Hematopoietic multipotent progenitor cell treated with erythropoietin and hydrocortisone succinate and interleukin-3 and kit ligand, for 8 days (in vitro differentiated cells): ENCODE data around the gene HES6.
"Not testable (repeated sequence)": the region's sequence is repeated elsewhere in the genome, so short reads cannot be mapped to it uniquely, and the experiment has no call there.

Experiments
- DNase-seq: peaks from one replicate; pipeline ENCODE4 v3.0.0-alpha.2; 2015

The HES6 gene, protein sequence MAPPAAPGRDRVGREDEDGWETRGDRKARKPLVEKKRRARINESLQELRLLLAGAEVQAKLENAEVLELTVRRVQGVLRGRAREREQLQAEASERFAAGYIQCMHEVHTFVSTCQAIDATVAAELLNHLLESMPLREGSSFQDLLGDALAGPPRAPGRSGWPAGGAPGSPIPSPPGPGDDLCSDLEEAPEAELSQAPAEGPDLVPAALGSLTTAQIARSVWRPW

DNA sequence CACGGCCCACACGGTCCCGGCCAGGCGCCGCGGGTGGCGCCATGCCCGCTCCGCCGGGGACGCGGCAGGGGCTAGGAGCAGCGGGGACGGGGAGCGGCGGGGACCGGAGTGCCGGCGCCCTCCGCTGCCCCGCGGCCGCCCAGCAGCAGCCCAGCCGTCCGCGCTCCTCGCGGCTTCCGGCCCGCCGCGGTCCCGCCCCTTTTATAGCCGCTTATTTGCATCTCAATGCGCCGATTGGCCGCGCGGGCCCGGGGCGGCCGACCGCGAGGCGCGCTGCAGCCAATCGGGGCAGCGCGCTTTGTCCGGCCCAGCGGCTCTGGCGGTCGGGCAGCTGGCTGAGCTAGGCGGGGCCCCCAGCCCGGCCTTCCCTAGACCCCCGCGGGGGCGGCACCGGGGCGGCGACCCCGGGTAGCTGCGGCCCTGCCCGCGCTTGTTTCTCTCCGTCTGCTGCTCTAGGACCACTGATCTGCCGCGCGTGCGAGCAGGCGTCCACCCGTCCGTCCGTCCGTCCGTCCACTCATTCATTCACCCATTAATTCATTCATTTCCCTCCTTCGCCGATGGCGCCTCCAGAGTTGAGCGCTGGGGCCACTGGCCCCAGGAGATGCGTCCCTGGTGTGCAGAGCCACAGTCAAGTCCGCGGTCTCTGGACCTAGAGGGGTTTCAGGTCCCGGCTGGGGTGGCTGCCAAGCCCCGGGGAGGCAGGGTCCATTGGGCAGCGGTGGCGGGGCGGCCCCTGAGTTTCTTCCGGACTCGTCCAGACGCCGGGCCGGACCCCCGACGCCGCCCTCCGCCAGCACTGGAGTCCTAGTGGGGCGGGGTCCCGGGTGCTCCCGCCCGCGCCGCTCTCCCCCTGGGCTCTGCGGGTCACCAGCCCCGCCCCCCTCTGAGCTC, at the start of gene HES6:
Gene HES6, minus strand, starts transcription at position 176 of the 894 bp plus-strand sequence. Its CDS starts 133 bp downstream, at position 43.
- DNase-seq = peak; percentile 89

DNA sequence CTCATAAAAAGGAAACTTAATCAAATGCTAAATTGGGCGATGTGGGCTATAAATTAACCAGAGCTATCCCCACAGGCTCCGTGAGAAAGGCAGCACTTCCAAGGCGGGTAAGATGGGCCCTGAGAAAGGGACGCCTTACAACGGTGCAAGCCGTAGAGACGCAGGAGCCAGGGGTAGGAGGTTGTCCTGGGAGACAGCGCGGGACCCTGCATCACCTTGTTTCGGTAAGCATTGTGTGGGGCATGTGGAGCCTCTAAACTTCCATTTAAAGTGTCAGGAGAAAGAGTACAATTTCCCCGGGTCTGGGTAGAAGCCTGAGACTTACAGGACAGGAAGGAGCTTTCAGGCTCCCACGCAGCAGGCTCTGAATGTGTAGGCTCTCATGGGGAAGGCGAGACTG, 49.7 kb upstream of the HES6 start:
- DNase-seq = no peak

DNA sequence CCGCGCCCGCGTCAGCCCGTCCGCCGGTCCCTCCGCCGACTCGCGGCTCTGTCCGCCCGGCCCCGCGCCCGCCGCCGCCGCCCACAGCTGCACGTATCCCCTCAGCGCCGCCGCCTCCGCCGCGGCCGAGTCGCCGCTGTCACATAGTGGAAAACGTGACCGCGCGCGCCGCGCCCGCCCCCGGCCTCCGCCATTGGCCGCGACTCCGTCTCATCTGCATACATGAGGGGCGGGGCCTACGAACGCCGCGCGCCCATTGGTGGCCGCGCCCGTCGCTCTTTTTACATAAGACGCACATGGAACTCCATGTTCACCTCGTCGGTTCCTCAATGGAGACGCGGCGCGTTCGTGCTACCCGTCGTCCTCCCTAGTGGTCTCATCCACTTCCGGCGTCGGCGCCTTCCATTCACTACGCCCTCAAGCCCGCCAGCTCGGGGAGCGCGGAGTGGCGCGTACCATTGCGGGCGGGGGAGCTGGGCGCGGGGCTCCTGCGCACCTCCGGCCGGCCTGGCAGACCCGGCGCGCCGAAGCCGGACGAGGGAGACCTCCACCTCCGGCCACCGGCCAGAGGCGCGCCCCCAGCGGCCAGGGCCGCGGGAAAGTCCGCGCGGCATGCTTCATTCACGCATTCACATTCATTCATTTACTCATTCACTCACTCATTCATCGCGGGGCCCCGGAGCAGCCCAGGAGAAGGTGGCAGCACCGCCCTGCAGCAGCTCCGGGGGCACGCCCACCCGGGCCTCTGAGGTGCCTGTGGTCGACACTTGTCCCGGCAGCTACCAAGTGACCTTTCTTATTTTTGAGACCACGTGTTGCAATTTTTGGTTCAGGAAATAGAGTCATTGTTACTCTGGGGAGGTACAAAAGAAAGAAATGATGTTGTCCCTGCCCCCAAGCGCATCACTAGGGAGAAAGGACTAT, 49.1 kb upstream of the HES6 start:
- DNase-seq = peak; percentile 98

DNA sequence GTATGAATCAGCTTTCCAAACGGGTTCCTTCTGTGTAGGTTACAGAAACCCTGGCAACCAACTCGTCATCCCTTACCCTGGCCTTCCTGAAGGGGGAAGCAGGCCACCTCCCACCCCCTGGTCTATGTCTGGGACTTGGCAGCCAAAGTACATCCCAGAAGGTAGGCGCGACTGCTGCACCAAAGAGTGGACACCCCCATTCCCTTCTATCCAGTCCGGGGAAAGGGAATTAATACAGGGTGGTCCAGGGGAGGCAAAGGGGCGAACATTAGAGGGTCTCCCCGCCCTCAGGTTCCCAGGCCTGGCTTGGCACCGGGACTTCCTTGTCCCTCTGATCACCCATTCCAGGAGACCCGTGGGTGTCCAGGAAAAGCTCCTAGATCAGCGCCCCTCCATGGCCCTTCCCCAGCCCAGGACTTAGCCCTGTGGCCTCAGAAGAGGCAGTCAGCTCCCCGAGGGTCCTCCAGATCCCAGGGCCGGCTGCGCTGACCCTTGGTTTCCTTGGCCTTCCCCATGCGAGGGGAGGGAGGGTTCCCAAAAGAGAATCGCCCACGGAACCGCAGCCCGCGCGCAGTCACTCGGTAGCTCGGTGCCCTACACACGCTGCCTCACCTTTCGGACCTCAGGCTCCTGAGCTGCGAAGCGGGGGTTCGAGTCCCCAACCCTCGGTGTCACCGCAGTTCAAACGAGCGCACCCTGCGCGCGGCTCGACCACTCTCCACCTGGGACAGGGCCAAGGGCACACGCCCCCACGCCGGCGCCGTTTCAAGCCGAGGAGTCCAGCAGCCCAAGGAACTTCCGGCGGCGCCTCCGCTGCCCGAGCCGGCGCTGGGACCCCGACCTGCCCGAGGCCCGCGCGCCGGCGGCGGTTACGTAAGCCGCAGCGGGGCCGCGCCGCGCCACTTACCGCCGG, 48.2 kb upstream of the HES6 start, which contains the start of gene PER2:
Gene PER2, minus strand, starts transcription at position 874 of the 913 bp plus-strand sequence. CDS start 10,674 bp downstream, outside the sequence.
- DNase-seq = peak; percentile 60

DNA sequence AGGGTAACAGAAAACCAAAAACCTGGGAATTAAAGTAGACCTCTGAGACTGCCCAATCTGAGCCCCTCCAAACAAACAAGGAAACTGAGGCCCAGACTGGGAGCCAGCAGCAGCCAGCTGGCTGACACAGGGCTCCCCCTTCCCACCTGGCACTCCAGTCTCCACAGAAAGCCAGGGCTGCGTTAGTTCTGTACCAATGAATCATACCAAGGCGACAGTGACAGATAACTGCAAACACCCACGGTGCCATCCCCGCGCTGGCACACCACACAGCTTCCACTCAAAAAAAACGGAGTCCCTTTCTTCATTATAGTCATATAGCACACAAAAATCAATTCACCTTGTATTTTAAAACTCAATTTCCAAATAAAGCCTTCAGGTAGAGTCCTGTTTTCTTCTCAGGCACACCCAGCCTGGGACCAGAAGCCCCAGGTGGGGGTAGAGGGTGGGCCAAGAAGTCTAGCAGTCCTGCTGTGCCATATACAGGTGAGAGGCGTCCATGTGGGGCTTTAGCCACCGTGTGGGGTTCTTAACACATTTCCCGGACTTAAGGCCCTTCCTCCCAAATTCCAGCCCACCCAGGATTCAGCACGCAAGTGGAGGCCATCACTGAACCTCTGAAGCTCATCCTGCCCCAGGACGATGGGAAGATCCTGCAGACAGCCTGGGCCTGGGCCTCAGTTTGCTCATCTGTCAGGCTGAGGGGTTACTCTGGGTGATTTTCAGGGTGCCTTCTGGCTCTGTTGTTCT, 47.3 kb upstream of the HES6 start:
- DNase-seq = no peak

DNA sequence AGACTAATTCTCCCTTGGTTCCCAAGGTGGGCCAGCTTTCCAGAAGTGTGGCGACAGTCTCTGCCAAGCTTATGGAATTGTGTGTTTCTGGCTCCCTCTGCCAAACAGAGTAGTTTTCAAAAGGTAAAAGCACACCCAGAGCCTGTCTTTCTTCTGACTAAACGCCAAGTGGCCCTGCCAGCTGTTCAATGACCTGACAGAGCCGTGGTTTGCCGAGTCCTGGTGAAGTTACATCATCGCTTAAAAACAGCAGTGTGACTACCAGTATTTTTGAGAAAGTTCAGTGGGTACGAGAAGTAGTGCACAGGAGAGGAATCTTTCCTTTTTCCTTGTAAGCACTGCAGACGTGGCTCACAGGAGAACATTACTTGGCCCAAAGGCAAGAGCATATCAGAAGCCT, 46.7 kb upstream of the HES6 start:
- DNase-seq = peak; percentile 23

DNA sequence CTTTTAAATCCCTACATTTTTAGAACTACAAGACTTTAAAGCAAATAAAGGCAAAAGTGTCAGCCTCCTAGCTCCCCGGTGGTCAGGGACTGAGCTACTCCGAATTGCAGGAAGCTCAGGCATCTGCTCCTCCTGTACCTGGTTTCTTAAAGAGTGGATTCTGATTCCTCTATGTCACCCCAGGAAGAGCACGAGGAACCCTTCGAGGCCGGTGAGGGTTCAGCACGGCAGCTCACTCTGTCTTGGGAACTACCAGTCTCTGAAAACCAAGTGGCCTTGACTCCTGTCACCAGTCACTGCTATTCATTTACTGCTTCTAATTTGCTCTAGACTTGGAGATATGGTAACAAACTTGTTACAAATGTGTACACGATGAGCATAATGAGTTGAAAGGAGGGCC, 46.3 kb upstream of the HES6 start:
- DNase-seq = no peak

DNA sequence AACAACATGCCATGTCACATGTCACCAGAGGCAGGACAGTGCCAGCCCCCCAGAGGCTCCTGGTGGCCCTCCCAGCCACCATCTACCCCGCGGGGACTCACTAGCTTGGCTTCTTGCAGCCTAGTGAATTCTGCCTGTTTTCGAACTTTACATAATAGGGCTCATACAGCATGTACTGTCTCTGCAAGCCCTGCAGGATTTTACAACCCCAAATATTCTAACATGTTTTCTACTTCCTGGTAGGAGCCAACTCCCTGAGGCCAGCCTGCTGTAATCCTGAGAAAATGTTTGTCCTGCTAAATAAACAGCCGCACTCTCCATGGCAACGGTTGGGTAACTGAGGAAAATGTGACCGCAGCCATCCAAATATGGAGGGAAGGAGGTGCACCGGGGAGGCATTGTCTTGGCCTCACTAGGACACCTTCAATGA, 45.8 kb upstream of the HES6 start:
- no peak for DNase-seq

DNA sequence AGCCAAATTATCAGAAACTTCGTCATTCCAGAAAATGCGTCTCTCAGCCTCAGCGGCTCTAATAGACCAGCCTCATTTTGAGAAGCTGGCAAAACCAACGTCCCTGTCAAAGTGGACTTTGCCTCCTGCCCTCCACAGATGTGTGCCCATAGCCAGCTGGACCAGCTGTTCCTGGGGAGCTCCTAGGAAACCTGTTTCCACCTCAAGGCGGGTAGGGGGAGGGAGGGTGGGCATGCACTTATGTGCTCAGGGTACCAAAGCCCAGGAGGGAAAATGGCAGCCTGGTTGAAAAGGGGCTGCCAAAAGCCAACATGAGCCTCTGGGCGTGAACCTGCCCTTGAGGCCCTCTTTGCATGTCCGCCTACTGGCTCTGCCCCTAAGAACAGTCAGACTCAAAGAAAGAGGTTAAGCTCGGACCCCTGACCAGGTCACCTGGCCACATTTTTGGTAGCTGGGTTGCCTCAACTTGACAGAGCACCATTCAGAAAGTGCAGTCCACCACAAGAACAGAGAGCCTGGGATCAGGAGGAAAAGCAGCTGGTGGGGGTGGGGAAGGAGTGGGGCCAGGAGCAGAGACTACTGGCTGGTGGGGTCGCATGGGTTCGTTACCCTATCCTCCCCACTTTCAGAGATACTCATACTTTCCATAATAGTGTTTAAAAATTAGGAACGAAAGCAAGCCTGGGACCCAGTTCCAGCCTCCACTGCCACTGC, 45.1 kb upstream of the HES6 start:
- DNase-seq = no peak

DNA sequence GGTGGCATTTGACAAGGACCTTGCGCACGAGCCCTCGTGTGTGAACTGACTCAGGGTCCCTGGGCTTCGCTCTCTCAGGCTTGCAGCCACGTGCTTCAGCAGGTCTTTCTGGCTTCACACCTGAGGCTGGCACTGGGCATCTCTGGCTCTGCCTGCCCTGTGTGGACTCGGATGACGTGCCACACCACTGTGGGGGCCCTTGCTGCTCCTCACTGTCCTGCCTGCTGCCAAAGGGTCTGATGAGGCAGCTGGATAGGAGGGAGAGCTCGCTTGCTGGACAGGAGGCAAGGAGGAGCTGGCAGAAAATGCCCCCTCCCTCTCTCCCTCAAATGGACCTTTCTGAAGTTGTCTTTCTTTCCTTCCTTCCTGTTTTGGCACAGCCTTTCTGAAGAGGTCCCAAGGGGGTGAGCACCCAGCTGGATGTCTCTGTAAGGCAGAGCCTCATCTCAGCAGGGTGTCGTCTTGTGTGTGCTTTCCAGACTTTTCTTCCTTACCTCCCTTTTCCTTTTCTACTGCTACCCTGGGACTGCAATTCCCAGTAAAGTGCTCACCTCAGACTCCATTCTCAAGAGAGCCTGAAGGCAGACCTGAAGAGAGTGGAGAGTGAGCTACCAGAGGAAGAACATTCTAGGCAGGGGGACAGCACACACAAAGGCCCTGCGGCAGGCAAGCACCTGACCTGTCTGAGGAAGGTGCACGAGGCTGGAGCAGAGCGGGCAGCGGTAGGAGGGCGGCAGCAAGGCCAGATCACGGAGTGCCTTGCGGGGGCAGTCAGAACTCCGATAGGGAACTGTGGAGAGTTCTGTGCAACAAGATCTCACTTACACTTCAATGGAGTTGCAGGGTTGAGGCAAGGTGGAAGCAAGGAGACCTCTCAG, 43.3 kb upstream of the HES6 start:
- DNase-seq = no peak

DNA sequence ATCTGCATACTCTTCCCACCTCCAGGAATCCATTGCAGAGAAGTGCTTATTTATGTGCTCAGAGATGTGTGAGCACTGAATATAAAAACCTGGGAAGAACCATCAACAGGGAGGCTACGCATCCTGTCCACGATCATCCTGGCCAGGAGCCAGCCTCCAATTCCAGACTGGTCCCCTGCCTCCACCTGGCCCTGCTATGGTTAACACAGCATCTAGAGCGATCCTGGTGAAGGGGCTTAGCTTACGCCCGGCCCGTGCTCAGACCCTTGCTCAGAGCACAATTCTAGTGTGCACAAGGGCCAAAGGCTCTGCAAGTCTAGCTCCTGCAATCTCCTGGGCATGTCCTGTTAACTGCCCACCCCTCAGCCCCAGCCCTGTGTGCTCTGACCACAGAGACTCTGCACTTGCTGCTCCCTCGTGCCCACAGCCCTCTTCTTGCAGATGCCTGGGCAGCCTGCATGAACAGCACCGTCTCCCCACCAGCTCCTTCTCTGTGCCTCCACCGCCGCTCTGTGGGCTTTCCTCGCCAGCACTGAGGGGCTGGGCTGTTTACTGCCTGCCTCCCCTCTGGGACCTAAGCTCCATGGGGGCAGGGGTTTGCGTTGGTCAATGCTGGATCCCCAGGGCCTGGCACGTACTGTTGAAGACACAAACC, 42.1 kb upstream of the HES6 start:
- DNase-seq = no peak

DNA sequence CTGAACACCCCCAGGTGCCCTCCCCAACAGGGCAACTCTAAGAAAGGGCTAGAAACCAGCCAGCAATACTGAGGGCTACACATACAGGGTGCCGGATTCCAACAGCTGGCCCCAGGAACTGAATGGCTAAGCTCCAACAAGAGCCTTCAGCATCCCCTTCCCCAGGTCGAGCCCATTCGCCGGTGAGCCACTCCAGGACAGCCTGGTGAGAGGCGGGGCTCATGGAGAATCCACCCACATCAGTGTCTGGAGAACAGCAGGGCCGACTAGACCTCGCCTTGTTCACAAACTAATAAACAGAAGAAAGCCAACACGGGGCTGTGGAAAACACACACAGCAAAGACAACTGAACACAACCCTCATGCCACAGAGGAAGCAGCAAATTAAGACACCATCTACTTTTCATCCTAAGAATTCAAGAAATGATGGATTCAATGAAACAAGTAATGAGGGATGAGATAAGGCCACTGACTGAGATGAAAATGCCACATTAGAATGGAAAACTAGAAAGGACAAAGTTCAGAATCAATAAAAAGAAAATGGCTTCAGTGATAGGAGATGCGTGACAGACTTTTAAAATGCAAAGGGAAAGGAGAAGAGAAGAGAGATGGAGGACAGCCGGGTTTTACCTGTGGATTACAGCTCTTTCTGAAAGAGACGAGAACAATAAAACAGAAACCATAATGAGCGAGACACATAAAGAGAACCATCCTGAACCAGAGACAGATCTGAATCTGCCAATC, 40.4 kb upstream of the HES6 start:
- DNase-seq = no peak

DNA sequence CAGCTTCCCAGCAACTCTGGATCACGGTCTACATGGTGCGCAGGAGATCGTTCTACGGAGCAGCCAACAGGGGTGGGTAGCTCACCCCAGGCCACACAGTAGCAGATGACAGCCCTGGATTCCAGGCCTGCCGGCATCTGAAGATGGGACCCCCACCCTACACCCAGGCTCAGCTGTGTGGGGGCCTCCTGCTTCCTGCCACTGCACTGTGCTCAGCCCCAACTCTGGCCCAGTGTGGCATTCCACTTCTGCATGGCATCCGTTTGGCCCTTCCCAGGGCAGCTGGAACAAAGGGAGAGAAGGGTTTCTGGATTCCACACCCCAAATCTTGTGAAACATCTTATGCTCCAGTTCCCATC, 39.5 kb upstream of the HES6 start:
- no peak for DNase-seq

DNA sequence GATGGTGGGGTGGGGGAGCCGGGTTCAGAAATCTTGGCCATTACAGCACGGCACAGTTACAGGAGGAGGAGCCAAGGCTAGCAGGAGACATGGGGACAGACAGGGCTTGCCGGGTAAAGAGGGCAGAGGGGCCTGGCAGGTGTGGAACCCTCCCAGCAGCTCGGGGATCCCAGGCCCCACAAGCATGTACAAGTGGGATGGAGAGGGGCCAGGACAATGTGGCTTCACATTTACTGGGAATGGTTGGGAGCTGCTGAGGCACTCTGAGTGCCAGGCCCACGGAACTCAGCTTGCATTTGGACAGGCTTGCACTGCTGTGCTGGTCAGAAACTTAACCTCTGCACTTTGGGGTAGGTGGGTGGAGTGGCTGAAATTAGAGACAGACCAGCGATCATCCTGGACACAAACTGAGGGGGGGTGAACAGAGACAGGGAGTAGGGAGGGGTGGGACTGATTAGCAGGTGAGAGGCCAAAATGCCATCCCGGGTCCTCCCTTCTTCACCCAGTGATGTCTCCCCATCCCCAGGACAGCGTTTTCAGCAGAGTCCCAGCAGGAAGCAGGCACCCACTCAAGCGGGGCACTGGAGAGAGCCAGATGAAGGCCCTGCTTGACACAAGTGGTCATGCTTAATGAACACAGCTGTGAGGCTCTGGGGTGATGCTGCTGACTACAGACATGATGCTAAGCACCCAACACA, 38.9 kb upstream of the HES6 start:
- DNase-seq = no peak

DNA sequence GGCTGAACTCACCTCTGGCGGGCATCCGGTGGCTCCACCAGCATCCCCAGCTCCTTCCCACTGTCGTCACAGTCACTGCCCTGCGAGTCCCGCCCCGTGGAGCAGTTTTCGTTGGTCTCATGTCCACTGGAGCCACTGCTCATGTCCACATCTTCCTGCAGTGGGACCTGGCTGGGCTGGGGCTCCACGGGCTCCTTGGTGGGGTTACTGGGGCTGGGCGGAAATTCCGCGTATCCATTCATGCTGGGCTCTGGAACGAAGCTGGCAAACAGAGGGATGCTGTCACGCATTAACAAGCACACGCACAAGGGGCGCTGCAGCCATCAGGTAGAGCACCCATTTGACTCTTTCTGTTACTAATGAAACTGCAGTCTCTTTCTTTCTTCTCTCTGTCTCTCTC, 37.9 kb upstream of the HES6 start:
- no peak for DNase-seq

DNA sequence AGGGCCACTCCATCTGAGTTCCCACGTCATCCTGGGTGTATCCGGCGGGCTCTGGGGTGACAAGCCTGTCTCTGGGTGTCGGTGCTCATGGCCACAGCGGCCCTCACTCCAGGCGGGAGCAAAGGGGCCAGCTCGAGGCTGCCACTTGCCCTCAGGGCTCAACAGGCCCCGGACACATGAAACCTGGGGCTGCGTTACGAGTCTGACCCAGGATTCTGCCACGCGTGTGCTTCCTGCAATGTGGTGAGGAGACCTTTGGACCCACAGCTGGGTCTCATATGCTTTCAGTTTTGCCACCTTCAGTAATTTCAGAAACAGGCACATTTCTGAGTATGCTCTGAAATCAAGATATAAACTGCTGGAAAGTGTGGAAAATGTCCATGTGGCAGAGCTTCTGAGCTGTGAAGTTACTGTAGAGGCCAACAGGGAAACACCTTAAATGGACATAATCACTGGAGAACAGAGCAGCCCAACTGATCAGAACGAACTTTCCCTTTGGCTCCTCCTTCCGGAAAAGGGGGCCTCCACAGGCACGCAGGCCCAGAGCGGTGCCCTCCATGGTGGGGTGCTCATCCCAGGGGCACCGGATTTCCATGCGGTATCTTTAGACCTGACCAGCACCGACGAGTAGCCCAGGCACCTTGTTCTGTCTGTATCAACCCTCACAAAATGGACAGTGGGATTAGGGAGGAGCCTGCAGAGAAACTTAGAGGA, 34.5 kb upstream of the HES6 start:
- no peak for DNase-seq

DNA sequence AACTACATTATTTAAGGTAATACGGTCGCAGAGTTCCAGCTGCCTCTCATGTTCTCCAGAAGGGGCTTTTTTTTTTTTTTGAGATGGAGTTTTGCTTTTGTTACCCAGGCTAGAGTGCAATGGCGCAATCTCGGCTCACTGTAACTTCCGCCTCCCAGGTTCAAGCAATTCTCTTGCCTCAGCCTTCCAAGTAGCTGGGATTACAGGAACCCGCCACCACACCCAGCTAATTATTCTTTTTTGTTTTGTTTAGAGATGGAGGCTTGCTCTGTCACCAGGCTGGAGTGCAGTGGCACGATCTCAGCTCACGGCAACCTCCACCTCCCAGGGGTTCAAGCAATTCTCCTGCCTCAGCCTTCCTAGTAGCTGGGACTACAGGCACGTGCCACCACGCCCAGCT, 33.6 kb upstream of the HES6 start:
- not testable (repeated sequence) for DNase-seq
